IMR-90 (cell line): ENCODE measurements around the gene LRRC8E. TPM values are rescaled to one million over a fixed set of nuclear protein-coding genes. Genes with fewer than 3 reads are reported as not detected.

Experiments
- ATAC-seq: fragments of 200-7000 bp; cut with Tn5 transposase; 2 replicates; pipeline ENCODE4 v1.9.1; 2020; ENCODE audit warnings: low read depth, mild to moderate bottlenecking, moderate library complexity
- BruUV-seq: library from RNA; stranded (reverse); fragments of 400-500 nt; replicated peaks from 2 replicates; lab custom pipeline; 2021; lab: Mats Ljungman, UMichigan
- CTCF ChIA-PET: fragments of 300-600 bp; formaldehyde crosslinking; extraction: SDS; loops from one replicate; lab custom pipeline; 2021; ENCODE audit warnings: antibody characterized with exemption; lab: Yijun Ruan, JAX
- POLR2A ChIA-PET: fragments of 300-600 bp; sonication (Branson Sonifier 250); formaldehyde crosslinking; loops from one replicate; lab custom pipeline; 2022; ENCODE audit warnings: antibody characterized with exemption; ENCODE audit not compliant: unreplicated experiment; lab: Charles Lee
- DNase-seq: peaks from one replicate; pipeline ENCODE4 v3.0.0; 2013
- H2AFZ ChIP-seq: replicated peaks from 2 replicates; pipeline ENCODE3; 2013; ENCODE audit warnings: low read length, mild to moderate bottlenecking; ENCODE audit not compliant: poor library complexity
- H2AK5ac ChIP-seq: 2 replicates; pipeline ENCODE4 v1.6.1; 2013; ENCODE audit warnings: low read depth, low read length, inconsistent platforms
- H2AK9ac ChIP-seq: replicated peaks from 2 replicates; pipeline ENCODE3; 2013; ENCODE audit warnings: mild to moderate bottlenecking, low read depth, low read length, moderate library complexity; ENCODE audit not compliant: poor library complexity
- H2BK120ac ChIP-seq: 2 replicates; pipeline ENCODE4 v1.6.1; 2013; ENCODE audit warnings: low read depth, low read length, inconsistent platforms
- H2BK15ac ChIP-seq: 3 replicates; pipeline ENCODE4 v1.6.1; 2013; ENCODE audit warnings: low read depth, low read length, inconsistent platforms
- H2BK20ac ChIP-seq: 2 replicates; pipeline ENCODE4 v1.6.1; 2013; ENCODE audit warnings: low read depth, mild to moderate bottlenecking, inconsistent platforms, low read length, moderate library complexity
- H2BK5ac ChIP-seq: 2 replicates; pipeline ENCODE4 v1.6.1; 2013; ENCODE audit warnings: mild to moderate bottlenecking, low read depth, low read length, inconsistent platforms; ENCODE audit not compliant: poor library complexity, severe bottlenecking
- H3K14ac ChIP-seq: replicated peaks from 2 replicates; pipeline ENCODE4 v1.6.1; 2013; ENCODE audit warnings: low read depth, low read length, inconsistent platforms
- H3K18ac ChIP-seq: 2 replicates; pipeline ENCODE4 v1.6.1; 2013; ENCODE audit warnings: low read depth, low read length, control low read depth
- H3K23ac ChIP-seq: 2 replicates; pipeline ENCODE4 v1.6.1; 2013; ENCODE audit warnings: low read depth, low read length, inconsistent platforms
- H3K27ac ChIP-seq: 2 replicates; pipeline ENCODE4 v1.5.1; 2013; ENCODE audit warnings: mild to moderate bottlenecking, control low read depth, low read length; ENCODE audit not compliant: insufficient read depth
- H3K27me3 ChIP-seq: 2 replicates; pipeline ENCODE4 v1.6.1; 2013; ENCODE audit warnings: low read length; ENCODE audit not compliant: control insufficient read depth, insufficient read depth
- H3K36me3 ChIP-seq: 2 replicates; pipeline ENCODE4 v1.6.1; 2013; ENCODE audit warnings: low read length, mixed read lengths; ENCODE audit not compliant: control insufficient read depth, insufficient read depth
- H3K4ac ChIP-seq: 2 replicates; pipeline ENCODE4 v1.6.1; 2013; ENCODE audit warnings: low read depth, low read length, inconsistent platforms
- H3K4me1 ChIP-seq: 2 replicates; pipeline ENCODE4 v1.6.1; 2013; ENCODE audit warnings: low read length, mixed read lengths; ENCODE audit not compliant: control insufficient read depth, insufficient read depth
- H3K4me2 ChIP-seq: 2 replicates; pipeline ENCODE4 v1.6.1; 2013; ENCODE audit warnings: low read depth, mild to moderate bottlenecking, control low read depth, low read length, moderate library complexity
- H3K4me3 ChIP-seq: 2 replicates; pipeline ENCODE4 v1.5.1; 2013; ENCODE audit warnings: low read depth, mild to moderate bottlenecking, control low read depth, low read length, moderate library complexity; ENCODE audit not compliant: insufficient read depth
- H3K56ac ChIP-seq: 2 replicates; pipeline ENCODE4 v1.6.1; 2013; ENCODE audit warnings: low read length, inconsistent platforms; ENCODE audit not compliant: insufficient read depth; ENCODE audit errors: extremely low read depth
- H3K79me1 ChIP-seq, 2 experiments: 2 replicates each; pipeline ENCODE4 v1.6.1; 2013; ENCODE audit warnings: low read length in 2 of 2, inconsistent platforms in 1 of 2, low read depth in 1 of 2
- H3K9ac ChIP-seq: 2 replicates; pipeline ENCODE4 v1.6.1; 2013; ENCODE audit warnings: low read depth, low read length, control low read depth
- H3K9me1 ChIP-seq: 2 replicates; pipeline ENCODE4 v1.6.1; 2013; ENCODE audit warnings: low read length, inconsistent platforms; ENCODE audit not compliant: insufficient read depth
- H3K9me3 ChIP-seq: 2 replicates; pipeline ENCODE4 v1.6.1; 2013; ENCODE audit warnings: low read length; ENCODE audit not compliant: control insufficient read depth, insufficient read depth
- H4K20me1 ChIP-seq: 2 replicates; pipeline ENCODE4 v1.6.1; 2013; ENCODE audit warnings: low read length, inconsistent platforms; ENCODE audit not compliant: insufficient read depth
- H4K5ac ChIP-seq: 2 replicates; pipeline ENCODE4 v1.6.1; 2013; ENCODE audit warnings: mild to moderate bottlenecking, low read depth, low read length, control low read depth
- H4K8ac ChIP-seq, 2 experiments: 2 replicates each; pipeline ENCODE4 v1.6.1; 2013; ENCODE audit warnings: low read depth in 2 of 2, low read length in 2 of 2, control low read depth in 1 of 2, inconsistent platforms in 1 of 2
- H4K91ac ChIP-seq: 2 replicates; pipeline ENCODE4 v1.6.1; 2013; ENCODE audit warnings: low read depth, low read length, inconsistent platforms; ENCODE audit not compliant: insufficient read depth
- BHLHE40 ChIP-seq: fragments of 150-350 bp; IDR thresholded peaks from 2 replicates; pipeline ENCODE4 v1.6.1; 2016; ENCODE audit warnings: mild to moderate bottlenecking, low read depth, low read length
- CEBPB ChIP-seq: IDR thresholded peaks from 2 replicates; pipeline ENCODE4 v1.6.1; 2012; ENCODE audit warnings: low read depth, low read length, improper control_type of control experiment
- CHD1 ChIP-seq: IDR thresholded peaks from 2 replicates; pipeline ENCODE4 v1.6.1; 2012; ENCODE audit warnings: low read depth, low read length, improper control_type of control experiment
- FOS ChIP-seq: fragments of 150-350 bp; IDR thresholded peaks from 2 replicates; pipeline ENCODE4 v1.6.1; 2016; ENCODE audit warnings: low read depth, low read length
- MAFK ChIP-seq: IDR thresholded peaks from 2 replicates; pipeline ENCODE4 v1.6.1; 2012; ENCODE audit warnings: low read depth, low read length, improper control_type of control experiment
- MAZ ChIP-seq: IDR thresholded peaks from 2 replicates; pipeline ENCODE4 v1.6.1; 2012; ENCODE audit warnings: low read depth, mild to moderate bottlenecking, low read length, improper control_type of control experiment, moderate library complexity, borderline replicate concordance
- MXI1 ChIP-seq: IDR thresholded peaks from 2 replicates; pipeline ENCODE4 v1.6.1; 2012; ENCODE audit warnings: low read depth, mild to moderate bottlenecking, low read length, moderate library complexity, borderline replicate concordance
- NFE2L2 ChIP-seq: fragments of 150-350 bp; IDR thresholded peaks from 2 replicates; pipeline ENCODE4 v1.6.1; 2016; ENCODE audit warnings: low read depth, mild to moderate bottlenecking, low read length
- POLR2A ChIP-seq: IDR thresholded peaks from 2 replicates; pipeline ENCODE4 v1.6.1; 2012; ENCODE audit warnings: mild to moderate bottlenecking, low read depth, low read length
- RAD21 ChIP-seq: IDR thresholded peaks from 2 replicates; pipeline ENCODE4 v1.6.1; 2012; ENCODE audit warnings: low read length, improper control_type of control experiment
- RCOR1 ChIP-seq: IDR thresholded peaks from 2 replicates; pipeline ENCODE4 v1.6.1; 2012; ENCODE audit warnings: mild to moderate bottlenecking, low read length, improper control_type of control experiment; ENCODE audit not compliant: insufficient replicate concordance
- RFX5 ChIP-seq: IDR thresholded peaks from 2 replicates; pipeline ENCODE4 v1.8.0; 2012; ENCODE audit warnings: low read depth, mild to moderate bottlenecking, low read length, moderate library complexity
- SMC3 ChIP-seq: fragments of 150-350 bp; IDR thresholded peaks from 2 replicates; pipeline ENCODE4 v1.6.1; 2016; ENCODE audit warnings: low read depth, mild to moderate bottlenecking, antibody characterized with exemption, low read length, moderate library complexity
- WGBS, 2 experiments: methylation state at CpG; one replicate each; pipeline versions ENCODE4 v1.1.5 to v1.1.7; 2013; ENCODE audit warnings: missing lambda C conversion rate in 2 of 2; ENCODE audit not compliant: insufficient read length in 1 of 2; ENCODE audit errors: extremely low coverage in 2 of 2; 5-methylcytosine and 5-hydroxymethylcytosine counted together
- dilution Hi-C: fragments of 300-500 bp; cut with HindIII; formaldehyde crosslinking; loops from one replicate; pipeline ENCODE4 v1.14.3; 2018; ENCODE audit warnings: low sequenced_read_pairs; ENCODE audit not compliant: unreplicated experiment
- in situ Hi-C: fragments of 300-500 bp; cut with MboI; formaldehyde crosslinking; loops from 3 replicates; pipeline ENCODE4 v1.14.3; 2019; ENCODE audit warnings: low sequenced_read_pairs, inconsistent platforms, mixed read lengths
- intact Hi-C: fragments of 100-400 bp; cut with micrococcal nuclease; formaldehyde crosslinking; loops from 2 replicates; pipeline ENCODE4 v1.10.0; 2022
- polyA plus RNA-seq, 3 experiments: library from polyadenylated mRNA; depleted of rRNA; stranded (reverse); fragments of >200 nt; gene quantifications; 2 replicates each; pipeline ENCODE4 v1.2.3, GENCODE V29; 2012; ENCODE audit warnings: low replicate concordance in 1 of 3
- total RNA-seq: library from RNA; depleted of rRNA; stranded (reverse); fragments of >200 nt; gene quantifications from 2 replicates; pipeline ENCODE4 v1.2.3, GENCODE V29; 2012
- TF ChIP-seq, protein P1 (sequence below): conservative IDR thresholded peaks from 2 replicates; pipeline ENCODE4 v1.5.1; 2012; ENCODE audit warnings: mild to moderate bottlenecking, low read depth, low read length, improper control_type of control experiment
- TF ChIP-seq, protein P2 (sequence below): fragments of 150-350 bp; IDR thresholded peaks from 2 replicates; pipeline ENCODE4 v1.6.1; 2017; ENCODE audit warnings: mild to moderate bottlenecking, antibody characterized with exemption, low read length, low read depth
- TF ChIP-seq, protein P3 (sequence below): fragments of 150-350 bp; IDR thresholded peaks from 2 replicates; pipeline ENCODE4 v1.6.1; 2016; ENCODE audit warnings: low read depth, mild to moderate bottlenecking, low read length, moderate library complexity, borderline replicate concordance

LRRC8E gene
- total and polyA plus RNA-seq, 2 of the 4 experiments (the other 2 are of a cell fraction): 6.4 to 7.2 TPM

DNA sequence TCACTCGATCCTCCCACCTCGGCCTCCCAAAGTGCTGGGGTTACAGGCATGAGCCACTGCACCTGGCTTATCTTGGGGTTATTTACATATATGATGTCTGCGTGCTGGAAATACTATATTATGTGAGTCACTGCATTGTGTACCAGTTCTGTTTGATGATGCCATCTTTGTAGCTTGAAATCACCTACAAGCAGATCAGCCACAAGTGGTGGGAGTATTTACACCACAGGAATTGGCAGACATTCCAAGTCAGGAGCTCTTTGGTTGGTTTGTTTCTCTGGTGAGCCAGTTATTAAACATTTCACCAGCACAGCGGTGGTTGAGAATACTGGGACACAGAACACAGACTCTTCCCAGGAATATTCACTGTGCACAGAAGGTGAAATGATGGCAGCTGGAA lies 59.6 kb downstream of the LRRC8E start:
- Histone ChIP-seq H3K4ac (no peak overlapping the region), H3K9me1 (no peaks in the 10 kb centered on the region), H3K23ac (no peak overlapping the region), H3K36me3 (no peaks in the 10 kb centered on the region), H3K4me2 (no peak overlapping the region), H2AFZ (no peak overlapping the region), H4K8ac (no peak overlapping the region), H3K18ac (no peak overlapping the region), H3K9me3 (no peaks in the 10 kb centered on the region), H4K5ac (no peak overlapping the region), H3K79me1 (peaks cover 0 to 4% of the 10 kb centered on the region in 2 experiments; a peak in 1 of 4 replicates), H2BK120ac (no peak overlapping the region), H3K9ac (no peak overlapping the region), H4K20me1 (no peaks in the 10 kb centered on the region), H2BK5ac (no peak overlapping the region), H3K56ac (no peak overlapping the region), H3K27ac (no peak overlapping the region), H3K14ac (no peak overlapping the region), H4K91ac (no peak overlapping the region), H3K27me3 (no peaks in the 10 kb centered on the region), H3K4me3 (no peak overlapping the region), H2BK15ac (no peak overlapping the region), H2AK9ac (no peak overlapping the region), H3K4me1 (no peaks in the 10 kb centered on the region; the same call in 1 of the 2 replicates), H2BK20ac (no peak overlapping the region), H2AK5ac (no peak overlapping the region)
- intact Hi-C loops (no loop called here), in situ Hi-C loops (no loop called here), dilution Hi-C loops (no loop called here)
- POLR2A ChIA-PET: no interaction called here
- TF ChIP-seq CHD1 (no peak), RFX5 (no peak), BHLHE40 (no peak), MAZ (no peak), CEBPB (no peak), POLR2A (no peak), MXI1 (no peak), RAD21 (no peak), RCOR1 (no peak), NFE2L2 (no peak), FOS (no peak), SMC3 (no peak), MAFK (no peak)
- TF ChIP-seq, protein P1, sequence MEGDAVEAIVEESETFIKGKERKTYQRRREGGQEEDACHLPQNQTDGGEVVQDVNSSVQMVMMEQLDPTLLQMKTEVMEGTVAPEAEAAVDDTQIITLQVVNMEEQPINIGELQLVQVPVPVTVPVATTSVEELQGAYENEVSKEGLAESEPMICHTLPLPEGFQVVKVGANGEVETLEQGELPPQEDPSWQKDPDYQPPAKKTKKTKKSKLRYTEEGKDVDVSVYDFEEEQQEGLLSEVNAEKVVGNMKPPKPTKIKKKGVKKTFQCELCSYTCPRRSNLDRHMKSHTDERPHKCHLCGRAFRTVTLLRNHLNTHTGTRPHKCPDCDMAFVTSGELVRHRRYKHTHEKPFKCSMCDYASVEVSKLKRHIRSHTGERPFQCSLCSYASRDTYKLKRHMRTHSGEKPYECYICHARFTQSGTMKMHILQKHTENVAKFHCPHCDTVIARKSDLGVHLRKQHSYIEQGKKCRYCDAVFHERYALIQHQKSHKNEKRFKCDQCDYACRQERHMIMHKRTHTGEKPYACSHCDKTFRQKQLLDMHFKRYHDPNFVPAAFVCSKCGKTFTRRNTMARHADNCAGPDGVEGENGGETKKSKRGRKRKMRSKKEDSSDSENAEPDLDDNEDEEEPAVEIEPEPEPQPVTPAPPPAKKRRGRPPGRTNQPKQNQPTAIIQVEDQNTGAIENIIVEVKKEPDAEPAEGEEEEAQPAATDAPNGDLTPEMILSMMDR: no peak
- TF ChIP-seq, protein P2, sequence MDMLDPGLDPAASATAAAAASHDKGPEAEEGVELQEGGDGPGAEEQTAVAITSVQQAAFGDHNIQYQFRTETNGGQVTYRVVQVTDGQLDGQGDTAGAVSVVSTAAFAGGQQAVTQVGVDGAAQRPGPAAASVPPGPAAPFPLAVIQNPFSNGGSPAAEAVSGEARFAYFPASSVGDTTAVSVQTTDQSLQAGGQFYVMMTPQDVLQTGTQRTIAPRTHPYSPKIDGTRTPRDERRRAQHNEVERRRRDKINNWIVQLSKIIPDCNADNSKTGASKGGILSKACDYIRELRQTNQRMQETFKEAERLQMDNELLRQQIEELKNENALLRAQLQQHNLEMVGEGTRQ: no peak
- TF ChIP-seq, protein P3, sequence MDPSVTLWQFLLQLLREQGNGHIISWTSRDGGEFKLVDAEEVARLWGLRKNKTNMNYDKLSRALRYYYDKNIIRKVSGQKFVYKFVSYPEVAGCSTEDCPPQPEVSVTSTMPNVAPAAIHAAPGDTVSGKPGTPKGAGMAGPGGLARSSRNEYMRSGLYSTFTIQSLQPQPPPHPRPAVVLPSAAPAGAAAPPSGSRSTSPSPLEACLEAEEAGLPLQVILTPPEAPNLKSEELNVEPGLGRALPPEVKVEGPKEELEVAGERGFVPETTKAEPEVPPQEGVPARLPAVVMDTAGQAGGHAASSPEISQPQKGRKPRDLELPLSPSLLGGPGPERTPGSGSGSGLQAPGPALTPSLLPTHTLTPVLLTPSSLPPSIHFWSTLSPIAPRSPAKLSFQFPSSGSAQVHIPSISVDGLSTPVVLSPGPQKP: no peak
- DNase-seq (peak; percentile 69), ATAC-seq (no peak)
- CTCF ChIA-PET: no interaction called here
- WGBS, 2 experiments: no CpG with 5 or more reads among the region's 4 CpGs
- BruUV-seq: no TSS peak
